NB4 (cell line): ENCODE results near the gene HIGD1B.

Source experiments
- CTCF ChIP-seq: IDR thresholded peaks from one replicate; pipeline ENCODE4 v1.5.1; 2012; ENCODE audit warnings: low read depth, low read length
- MAX ChIP-seq: IDR thresholded peaks from 2 replicates; pipeline ENCODE4 v1.6.1; 2011; ENCODE audit warnings: low read depth, low read length
- POLR2A ChIP-seq: IDR thresholded peaks from 2 replicates; pipeline ENCODE4 v1.6.1; 2011; ENCODE audit warnings: mild to moderate bottlenecking; ENCODE audit not compliant: insufficient read length; ENCODE audit errors: extremely low read depth

GRCh38 chr17:44846206-44846605, 1.5 kb upstream of the HIGD1B start:
- no peak for TF ChIP-seq CTCF
- no peak for TF ChIP-seq MAX
- TF ChIP-seq POLR2A = no peak
